Common myeloid progenitor, CD34-positive (primary cell): ENCODE measurements around the gene RALBP1.

Experiments used
- CTCF ChIA-PET: fragments of 350-600 bp; sonication (Branson Sonifier 250); formaldehyde crosslinking; loops from one replicate; lab custom pipeline; 2021; ENCODE audit warnings: antibody characterized with exemption; lab: Charles Lee
- POLR2A ChIA-PET: fragments of 350-600 bp; sonication (Branson Sonifier 250); formaldehyde crosslinking; loops from one replicate; lab custom pipeline; 2021; ENCODE audit warnings: antibody characterized with exemption; lab: Charles Lee
- DNase-seq, 3 donors: peaks; one replicate each; pipeline versions ENCODE4 v3.0.0 to v3.0.0-alpha.2; 2013
- H3K27ac ChIP-seq, 2 experiments: 1 replicate in 1 of 2; 2 replicates in 1 of 2; pipeline ENCODE4 v1.7.0; 2013; ENCODE audit warnings: inconsistent platforms in 2 of 2, low read length in 2 of 2, mild to moderate bottlenecking in 2 of 2, low read depth in 1 of 2, moderate library complexity in 1 of 2; ENCODE audit not compliant: severe bottlenecking in 2 of 2, insufficient read depth in 1 of 2, poor library complexity in 1 of 2
- H3K27me3 ChIP-seq, 5 experiments: replicated peaks in 2 of 5; 1 replicate in 3 of 5; 2 replicates in 2 of 5; pipeline versions ENCODE4 v1.6.1 to v1.7.0; 2013; ENCODE audit warnings: low read length in 4 of 5, mild to moderate bottlenecking in 2 of 5, moderate library complexity in 2 of 5, inconsistent platforms in 1 of 5; ENCODE audit not compliant: insufficient read depth in 5 of 5, control insufficient read depth in 4 of 5
- H3K36me3 ChIP-seq, 4 experiments: 1 replicate in 2 of 4; 2 replicates in 2 of 4; pipeline versions ENCODE4 v1.6.1 to v1.7.0; 2013; ENCODE audit warnings: low read length in 3 of 4, control low read depth in 1 of 4, mild to moderate bottlenecking in 1 of 4; ENCODE audit not compliant: control insufficient read depth in 4 of 4, insufficient read depth in 4 of 4
- H3K4me1 ChIP-seq, 4 experiments: 1 replicate in 3 of 4; 2 replicates in 1 of 4; pipeline versions ENCODE4 v1.6.1 to v1.7.1; 2013; ENCODE audit warnings: low read length in 3 of 4, mild to moderate bottlenecking in 3 of 4, control low read depth in 1 of 4, inconsistent platforms in 1 of 4, moderate library complexity in 1 of 4; ENCODE audit not compliant: control insufficient read depth in 4 of 4, insufficient read depth in 4 of 4; ENCODE audit errors: control extremely low read depth in 1 of 4
- H3K4me3 ChIP-seq, 7 experiments: 1 replicate in 4 of 7; 2 replicates in 3 of 7; pipeline versions ENCODE4 v1.5.1 to v1.7.0; 2013; ENCODE audit warnings: mild to moderate bottlenecking in 7 of 7, low read length in 6 of 7, moderate library complexity in 6 of 7, inconsistent platforms in 2 of 7, low read depth in 2 of 7, control low read depth in 1 of 7; ENCODE audit not compliant: insufficient read depth in 4 of 7, control insufficient read depth in 1 of 7; ENCODE audit errors: extremely low read depth in 1 of 7
- H3K9me3 ChIP-seq, 5 experiments: 1 replicate in 4 of 5; 2 replicates in 1 of 5; pipeline versions ENCODE4 v1.6.1 to v1.7.1; 2013; ENCODE audit warnings: low read length in 4 of 5, mild to moderate bottlenecking in 2 of 5, inconsistent platforms in 1 of 5, low read depth in 1 of 5, moderate library complexity in 1 of 5; ENCODE audit not compliant: control insufficient read depth in 4 of 5, insufficient read depth in 2 of 5; ENCODE audit errors: control extremely low read depth in 1 of 5
- WGBS: methylation state at CpG from one replicate; pipeline ENCODE4 v1.1.5; 2013; ENCODE audit not compliant: insufficient coverage; 5-methylcytosine and 5-hydroxymethylcytosine counted together

The RALBP1 gene

DNA sequence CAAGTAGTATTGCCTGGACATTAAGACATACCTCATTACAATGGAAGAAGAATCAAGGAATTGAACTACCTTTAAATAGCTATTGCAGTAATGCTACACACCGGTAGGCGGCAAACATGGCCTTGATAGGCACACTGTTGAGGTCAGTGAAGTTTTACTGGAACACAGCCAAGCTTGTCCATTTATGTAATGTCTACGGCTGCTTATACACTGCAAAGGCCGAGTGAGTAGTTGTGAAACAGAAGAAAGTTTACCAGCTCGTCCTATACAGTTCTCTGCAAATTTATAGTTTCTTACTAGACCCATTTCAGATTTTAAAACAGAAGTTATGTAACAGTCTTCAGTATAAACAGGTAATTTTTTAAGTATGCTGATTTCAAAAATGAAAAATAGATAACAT lies 100.2 kb downstream of the RALBP1 start:
- POLR2A ChIA-PET, result interaction anchor here (1.1 kb wide), 1 partner anchor 152 kb away, joined by 3 read pairs; no protein-coding TSS in a partner anchor
- no peaks in the 10 kb centered on the region for H3K27me3 ChIP-seq
- H3K27ac ChIP-seq, result peak overlapping the region in 1 of 2 experiments; percentile 8
- WGBS, result 33% methylated on average over 1 of the region's 5 CpGs
- DNase-seq, result peak; percentile 74 to 80 (median 79)
- CTCF ChIA-PET, result interaction anchor here (0.7 to 2.0 kb wide), 19 partner anchors 10 to 375 kb away, joined by 3 to 10 read pairs (median 3); no protein-coding TSS in a partner anchor
- H3K4me1 ChIP-seq, result no peaks in the 10 kb centered on the region
- H3K9me3 ChIP-seq, result no peaks in the 10 kb centered on the region
- H3K4me3 ChIP-seq, result no peak overlapping the region
- peaks cover 8 to 46% (median 32%) of the 10 kb centered on the region in 4 experiments for H3K36me3 ChIP-seq

- peaks cover 16 to 53% (median 40%) of the 10 kb centered on the region in 4 experiments for H3K36me3 ChIP-seq
- 92% methylated on average over 8 of the region's 9 CpGs for WGBS
- DNase-seq, result no peak
These were observed 102.0 kb downstream of the RALBP1 start for GRCh38 chr18:9577361-9577760.

GRCh38 chr18:9578306-9578705 lies 103.0 kb downstream of the RALBP1 start:
- no peak overlapping the region for H3K4me3 ChIP-seq
- H3K36me3 ChIP-seq, result peaks cover 22 to 61% (median 46%) of the 10 kb centered on the region in 4 experiments
- H3K4me1 ChIP-seq, result no peaks in the 10 kb centered on the region
- ChIA-PET CTCF (interaction anchor here (0.8 to 1.5 kb wide), 2 partner anchors 15 to 83 kb away, joined by 3 read pairs; no protein-coding TSS in a partner anchor), POLR2A (no interaction called here)
- no peak for DNase-seq
- no peaks in the 10 kb centered on the region for H3K27me3 ChIP-seq
- peaks cover 0 to 9% (median 3%) of the 10 kb centered on the region in 5 experiments for H3K9me3 ChIP-seq
- H3K27ac ChIP-seq, result no peak overlapping the region

More at GRCh38 chr18:9577361-9577760, 102.0 kb downstream of the RALBP1 start:
- H3K9me3 ChIP-seq, result peaks cover 0 to 6% (median 3%) of the 10 kb centered on the region in 5 experiments
- no peaks in the 10 kb centered on the region for H3K27me3 ChIP-seq
- ChIA-PET POLR2A (no interaction called here), CTCF (interaction anchor here (0.7 to 1.3 kb wide), 4 partner anchors 14 to 96 kb away, joined by 3 to 4 read pairs (median 4); no protein-coding TSS in a partner anchor)
- H3K4me1 ChIP-seq, result no peaks in the 10 kb centered on the region
- no peak overlapping the region for H3K27ac ChIP-seq
- H3K4me3 ChIP-seq, result no peak overlapping the region

GRCh38 chr18:9581667-9582066 lies 106.4 kb downstream of the RALBP1 start:
- no peak overlapping the region for H3K4me3 ChIP-seq
- no peak overlapping the region for H3K27ac ChIP-seq
- no CpG with 5 or more reads among the region's 7 CpGs for WGBS
- no peak for DNase-seq
- POLR2A ChIA-PET, result interaction anchor here (0.6 kb wide), 1 partner anchor 436 kb away, joined by 4 read pairs; no protein-coding TSS in a partner anchor
- H3K4me1 ChIP-seq, result no peaks in the 10 kb centered on the region
- peaks cover 26 to 75% (median 43%) of the 10 kb centered on the region in 4 experiments for H3K36me3 ChIP-seq
- no peaks in the 10 kb centered on the region for H3K27me3 ChIP-seq
- CTCF ChIA-PET, result no interaction called here
- peaks cover 0 to 9% (median 3%) of the 10 kb centered on the region in 5 experiments for H3K9me3 ChIP-seq

GRCh38 chr18:9586814-9587213 lies 111.5 kb downstream of the RALBP1 start:
- H3K4me1 ChIP-seq, result no peaks in the 10 kb centered on the region
- H3K4me3 ChIP-seq, result no peak overlapping the region
- H3K27ac ChIP-seq, result no peak overlapping the region
- no peaks in the 10 kb centered on the region for H3K27me3 ChIP-seq
- WGBS, result 100% methylated on average over 1 of the region's 3 CpGs
- ChIA-PET CTCF (no interaction called here), POLR2A (no interaction called here)
- DNase-seq, result no peak
- H3K9me3 ChIP-seq, result peaks cover 0 to 9% (median 3%) of the 10 kb centered on the region in 5 experiments
- H3K36me3 ChIP-seq, result peaks cover 24 to 66% (median 46%) of the 10 kb centered on the region in 4 experiments
